ENCODE measurements around the gene CXorf49. TPM values are rescaled to one million over a fixed set of nuclear protein-coding genes. Genes with fewer than 3 reads are reported as not detected.
"Not testable (repeated sequence)": the region's sequence is repeated elsewhere in the genome, so short reads cannot be mapped to it uniquely, and the experiment has no call there.

The CXorf49 gene
- total RNA-seq = not detected
- 1 to 10 TPM in 1 of 3 donors, not detected in 2; 3.2 TPM for polyA plus RNA-seq
- long read RNA-seq, donor 1 = 0 reads
- long read RNA-seq, donor 2 = 0 reads
- long read RNA-seq, donor 3 = 0 reads
- long read RNA-seq, donor 4 = 0 reads
- long read RNA-seq, donor 5 = 0 reads
- long read RNA-seq, donor 6 = 0 reads
- long read RNA-seq, donor 7 = 0 reads
- long read RNA-seq, donor 8, partial matches to known transcripts = 0 of 1 reads
- long read RNA-seq, donor 8, other reads (novel, unspliced or antisense) = 0 of 1 reads
- long read RNA-seq, donor 9, partial matches to known transcripts = 0 of 1 reads
- long read RNA-seq, donor 9, other reads (novel, unspliced or antisense) = 0 of 1 reads
- long read RNA-seq, donor 10 = 0 reads

- intact Hi-C loops (cut with DNase I; ENCODE audit: low total_unique reads) = not testable (repeated sequence)
- no CpG with 5 or more reads among the region's 30 CpGs for WGBS, 5 donors
Observed at GRCh38 chrX:71718185-71718584, at the start of gene CXorf49. Gene CXorf49, minus strand, starts transcription at chrX:71718285. Its CDS starts 134 bp downstream, at chrX:71718151.

DNA sequence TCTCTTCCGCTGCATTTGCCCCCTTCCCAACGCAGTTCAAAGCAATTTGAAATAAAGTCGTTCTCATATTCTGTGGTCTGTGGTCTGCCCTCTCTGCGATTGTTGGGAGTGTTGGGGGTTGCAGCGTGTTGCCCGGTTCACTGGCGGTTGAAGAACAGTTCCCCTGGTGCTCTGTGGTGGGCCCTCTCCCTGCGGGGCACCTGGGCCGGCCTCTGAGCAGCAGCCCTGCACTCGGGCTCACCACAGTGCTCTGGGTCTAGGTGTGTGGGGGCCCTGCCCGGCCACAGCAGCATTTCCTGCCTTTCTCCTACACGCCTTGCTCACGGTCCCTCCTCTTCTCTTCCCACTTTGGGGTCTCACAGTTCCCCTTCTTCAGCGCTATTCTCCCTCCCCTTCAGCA lies 49.0 kb upstream of the CXorf49 start:
- H3K4me1 ChIP-seq; H3K27me3 ChIP-seq; H3K9me3 ChIP-seq; H3K4me3 ChIP-seq; DNase-seq; intact Hi-C loops (cut with DNase I; ENCODE audit: low total_unique reads); H3K36me3 ChIP-seq; H3K27ac ChIP-seq: not testable (repeated sequence)
- no CpG with 5 or more reads among the region's 14 CpGs for WGBS, 5 donors

More at GRCh38 chrX:71718185-71718584, at the start of gene CXorf49:
- not testable (repeated sequence) for H3K27ac ChIP-seq, H3K27me3 ChIP-seq, H3K9me3 ChIP-seq, H3K4me3 ChIP-seq, H3K36me3 ChIP-seq, DNase-seq, H3K4me1 ChIP-seq

- H3K27ac ChIP-seq; H3K9me3 ChIP-seq; H3K4me3 ChIP-seq; H3K27me3 ChIP-seq; H3K4me1 ChIP-seq; intact Hi-C loops (cut with DNase I; ENCODE audit: low total_unique reads); DNase-seq; H3K36me3 ChIP-seq: not testable (repeated sequence)
- WGBS, 5 donors = no CpG with 5 or more reads among the region's 8 CpGs
Observed at GRCh38 chrX:71765613-71766012, 47.5 kb upstream of the CXorf49 start.

DNA sequence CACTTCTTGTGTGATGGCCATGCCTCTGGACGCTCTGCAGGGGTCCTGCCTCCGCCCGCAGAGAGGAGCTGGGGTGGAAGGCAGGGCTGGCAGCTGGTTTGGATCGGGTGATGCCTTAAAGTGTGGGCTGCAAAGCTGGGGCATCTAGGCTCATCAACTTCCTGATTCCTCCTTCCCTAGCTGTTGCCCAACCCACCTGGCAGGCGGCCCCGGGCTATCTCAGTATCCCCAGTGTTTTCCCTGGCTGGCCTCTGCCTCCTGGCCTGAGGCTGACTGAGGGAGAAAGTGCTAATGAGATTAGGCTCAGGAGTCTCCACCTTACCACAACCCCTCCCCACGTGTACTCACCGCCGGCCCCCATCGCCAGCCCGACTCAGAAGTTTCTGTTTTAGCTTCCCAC lies 46.7 kb upstream of the CXorf49 start:
- H3K27me3 ChIP-seq; H3K4me1 ChIP-seq; H3K4me3 ChIP-seq; H3K36me3 ChIP-seq; H3K9me3 ChIP-seq; H3K27ac ChIP-seq; intact Hi-C loops (cut with DNase I; ENCODE audit: low total_unique reads); DNase-seq: not testable (repeated sequence)
- WGBS, 5 donors = no CpG with 5 or more reads among the region's 11 CpGs

DNA sequence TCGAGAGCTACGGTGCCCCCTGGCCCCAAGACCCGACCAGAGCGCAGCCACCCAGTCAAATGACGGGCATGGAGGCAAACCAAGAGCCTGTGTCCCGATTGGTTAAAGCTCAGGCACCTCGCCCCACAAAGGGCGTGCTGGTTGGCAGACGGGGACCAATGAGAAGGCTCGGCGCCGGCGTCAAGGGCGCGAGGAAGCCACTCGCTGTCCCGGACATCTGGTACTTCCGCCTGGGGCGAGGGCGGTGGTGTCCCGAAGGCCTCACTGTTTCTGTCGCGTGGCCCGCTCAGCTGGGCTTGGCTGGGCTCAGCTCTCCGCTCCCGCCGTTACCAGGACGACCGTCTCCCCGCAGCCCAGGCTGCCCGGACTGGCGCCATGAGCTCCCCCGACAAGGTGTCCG lies 45.0 kb upstream of the CXorf49 start, which contains the start of gene CXorf49B:
CXorf49B (plus strand) TSS at position 301 of the 400 bp plus-strand sequence; CDS start at position 376, 75 bp downstream.
- DNase-seq; H3K4me3 ChIP-seq; H3K4me1 ChIP-seq; H3K36me3 ChIP-seq; intact Hi-C loops (cut with DNase I; ENCODE audit: low total_unique reads); H3K9me3 ChIP-seq; H3K27ac ChIP-seq; H3K27me3 ChIP-seq: not testable (repeated sequence)
- WGBS, 5 donors = no CpG with 5 or more reads among the region's 34 CpGs

DNA sequence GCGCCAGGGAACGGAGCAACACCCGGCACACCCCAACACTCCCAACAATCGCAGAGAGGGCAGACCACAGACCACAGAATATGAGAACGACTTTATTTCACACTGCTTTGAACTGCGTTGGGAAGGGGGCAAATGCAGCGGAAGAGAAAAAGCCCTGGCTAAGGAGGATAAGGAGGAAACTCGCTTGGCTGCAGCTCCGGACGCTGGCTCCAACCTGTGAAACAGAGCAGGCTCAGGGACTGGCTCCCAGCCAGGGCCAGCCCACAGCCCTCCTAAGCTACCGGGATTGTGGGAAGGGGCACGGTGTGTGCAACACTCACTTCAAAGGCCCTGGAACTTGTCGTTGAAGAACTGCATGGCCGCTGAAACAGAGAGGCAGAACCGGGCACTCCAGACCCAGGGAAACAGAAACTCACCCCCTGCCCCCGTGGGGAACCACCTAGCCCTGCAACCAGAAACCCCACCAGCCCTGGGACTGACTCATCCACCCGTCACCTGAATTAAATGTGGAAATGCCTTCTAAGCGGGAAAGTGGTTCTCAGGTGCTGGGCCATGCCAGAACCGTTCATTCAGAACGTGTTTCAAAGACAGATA lies 42.7 kb upstream of the CXorf49 start:
- no CpG with 5 or more reads among the region's 20 CpGs for WGBS, 5 donors
- H3K27me3 ChIP-seq; H3K4me3 ChIP-seq; H3K36me3 ChIP-seq; DNase-seq; H3K4me1 ChIP-seq; H3K9me3 ChIP-seq; H3K27ac ChIP-seq; intact Hi-C loops (cut with DNase I; ENCODE audit: low total_unique reads): not testable (repeated sequence)

- WGBS, 5 donors = no CpG with 5 or more reads among the region's 20 CpGs
- H3K9me3 ChIP-seq; intact Hi-C loops (cut with DNase I; ENCODE audit: low total_unique reads); DNase-seq; H3K27me3 ChIP-seq; H3K4me1 ChIP-seq; H3K27ac ChIP-seq; H3K4me3 ChIP-seq; H3K36me3 ChIP-seq: not testable (repeated sequence)
Observed at GRCh38 chrX:71720289-71720886, 2.3 kb upstream of the CXorf49 start.

DNA sequence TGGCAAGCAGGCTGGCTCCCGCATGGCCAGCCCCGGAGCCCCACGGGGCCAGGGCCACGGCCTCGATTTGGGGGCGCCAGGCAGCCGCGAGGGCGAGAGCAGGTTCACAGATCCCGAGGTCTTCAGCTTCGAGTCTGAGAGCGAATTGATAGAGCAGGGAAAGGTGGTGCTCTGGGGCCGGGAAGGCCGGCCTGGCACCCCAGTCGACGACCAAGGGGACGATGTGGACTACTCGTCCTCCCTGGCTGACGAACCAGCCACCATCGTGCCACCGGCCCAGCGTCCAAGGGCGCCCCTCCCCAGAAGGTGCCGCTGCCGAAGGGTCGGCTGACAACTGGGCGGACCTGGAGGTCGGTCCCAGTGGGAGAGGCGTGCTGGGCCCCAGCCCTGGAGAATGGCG lies 1.1 kb upstream of the CXorf49 start:
- H3K27me3 ChIP-seq; H3K9me3 ChIP-seq; H3K4me3 ChIP-seq; H3K27ac ChIP-seq; DNase-seq; intact Hi-C loops (cut with DNase I; ENCODE audit: low total_unique reads); H3K36me3 ChIP-seq; H3K4me1 ChIP-seq: not testable (repeated sequence)
- 100% methylated on average over 4 of the region's 30 CpGs; no CpG with 5 or more reads in 4 of the 5 donors for WGBS, 5 donors

DNA sequence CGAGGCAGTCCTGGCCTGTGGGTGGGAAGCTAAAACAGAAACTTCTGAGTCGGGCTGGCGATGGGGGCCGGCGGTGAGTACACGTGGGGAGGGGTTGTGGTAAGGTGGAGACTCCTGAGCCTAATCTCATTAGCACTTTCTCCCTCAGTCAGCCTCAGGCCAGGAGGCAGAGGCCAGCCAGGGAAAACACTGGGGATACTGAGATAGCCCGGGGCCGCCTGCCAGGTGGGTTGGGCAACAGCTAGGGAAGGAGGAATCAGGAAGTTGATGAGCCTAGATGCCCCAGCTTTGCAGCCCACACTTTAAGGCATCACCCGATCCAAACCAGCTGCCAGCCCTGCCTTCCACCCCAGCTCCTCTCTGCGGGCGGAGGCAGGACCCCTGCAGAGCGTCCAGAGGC lies 1.8 kb downstream of the CXorf49 start:
- H3K27ac ChIP-seq; H3K27me3 ChIP-seq; intact Hi-C loops (cut with DNase I; ENCODE audit: low total_unique reads); H3K36me3 ChIP-seq; DNase-seq; H3K4me1 ChIP-seq; H3K4me3 ChIP-seq; H3K9me3 ChIP-seq: not testable (repeated sequence)
- WGBS, 5 donors = no CpG with 5 or more reads among the region's 12 CpGs

GRCh38 chrX:71715551-71715950 lies 2.5 kb downstream of the CXorf49 start:
- no CpG with 5 or more reads among the region's 8 CpGs for WGBS, 5 donors
- H3K4me1 ChIP-seq; intact Hi-C loops (cut with DNase I; ENCODE audit: low total_unique reads): not testable (repeated sequence)

GRCh38 chrX:71714064-71714463 lies 4.0 kb downstream of the CXorf49 start:
- no CpG with 5 or more reads among the region's 14 CpGs for WGBS, 5 donors
- H3K9me3 ChIP-seq; DNase-seq; H3K4me3 ChIP-seq; intact Hi-C loops (cut with DNase I; ENCODE audit: low total_unique reads); H3K27me3 ChIP-seq; H3K27ac ChIP-seq; H3K4me1 ChIP-seq; H3K36me3 ChIP-seq: not testable (repeated sequence)

More at GRCh38 chrX:71715551-71715950, 2.5 kb downstream of the CXorf49 start:
- H3K36me3 ChIP-seq, H3K27me3 ChIP-seq, H3K27ac ChIP-seq, H3K4me3 ChIP-seq, H3K9me3 ChIP-seq, DNase-seq: not testable (repeated sequence)

DNA sequence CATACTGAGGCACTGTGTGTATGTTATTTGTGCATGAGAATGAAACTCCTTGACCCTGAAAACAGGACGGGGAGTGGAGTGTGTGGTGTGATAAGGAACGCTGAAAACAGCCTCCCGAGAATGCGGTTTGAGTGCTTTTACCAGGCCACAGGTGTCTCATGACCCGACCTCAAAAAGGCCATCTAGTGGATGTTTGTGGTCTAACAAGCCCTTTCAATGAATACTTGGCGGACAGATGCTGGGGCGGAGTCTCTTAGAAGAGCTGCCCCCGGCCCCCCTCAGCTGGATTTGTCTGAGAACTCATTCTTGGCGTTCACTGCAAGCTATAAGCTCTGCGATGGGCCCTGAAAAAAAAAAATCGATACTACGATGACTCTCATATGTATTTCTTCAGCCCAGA lies 15.2 kb downstream of the CXorf49 start:
- intact Hi-C loops (cut with DNase I; ENCODE audit: low total_unique reads); DNase-seq; H3K36me3 ChIP-seq; H3K27ac ChIP-seq; H3K4me3 ChIP-seq; H3K27me3 ChIP-seq; H3K4me1 ChIP-seq; H3K9me3 ChIP-seq: not testable (repeated sequence)
- no CpG with 5 or more reads among the region's 12 CpGs for WGBS, 5 donors
